H9 (cell line): ENCODE data around the gene NKAIN4. TPM values are rescaled to one million over a fixed set of nuclear protein-coding genes. Genes with fewer than 3 reads are reported as not detected.

Experiments
- DNase-seq: peaks from one replicate; pipeline ENCODE4 v3.0.0-alpha.2; 2017
- H2AFZ ChIP-seq: one replicate; pipeline ENCODE4 v1.6.1; 2013; ENCODE audit warnings: mild to moderate bottlenecking, low read length, control low read depth, moderate library complexity
- H2AK5ac ChIP-seq: 2 replicates; pipeline ENCODE4 v1.6.1; 2013; ENCODE audit warnings: low read length, control low read depth, mixed read lengths; ENCODE audit not compliant: insufficient read length
- H2BK120ac ChIP-seq: one replicate; pipeline ENCODE4 v1.6.1; 2013; ENCODE audit warnings: low read depth, mild to moderate bottlenecking, low read length, control low read depth, inconsistent platforms; ENCODE audit not compliant: poor library complexity, severe bottlenecking
- H2BK12ac ChIP-seq: 2 replicates; pipeline ENCODE4 v1.6.1; 2013; ENCODE audit warnings: low read length, control low read depth, mixed read lengths, low read depth; ENCODE audit not compliant: insufficient read length
- H2BK15ac ChIP-seq: 2 replicates; pipeline ENCODE4 v1.6.1; 2013; ENCODE audit warnings: low read depth, low read length, control low read depth
- H2BK20ac ChIP-seq: one replicate; pipeline ENCODE4 v1.6.1; 2013; ENCODE audit warnings: low read depth, mild to moderate bottlenecking, low read length, control low read depth, inconsistent platforms; ENCODE audit not compliant: poor library complexity, severe bottlenecking
- H2BK5ac ChIP-seq: 2 replicates; pipeline ENCODE4 v1.6.1; 2013; ENCODE audit warnings: low read length, control low read depth, mixed read lengths; ENCODE audit not compliant: insufficient read length
- H3K14ac ChIP-seq: 2 replicates; pipeline ENCODE4 v1.6.1; 2013; ENCODE audit warnings: low read length, control low read depth; ENCODE audit not compliant: insufficient read depth
- H3K18ac ChIP-seq: 2 replicates; pipeline ENCODE4 v1.6.1; 2013; ENCODE audit warnings: low read depth, mild to moderate bottlenecking, mixed read lengths, low read length, control low read depth; ENCODE audit not compliant: insufficient read length
- H3K23ac ChIP-seq: 2 replicates; pipeline ENCODE4 v1.6.1; 2013; ENCODE audit warnings: low read length, control low read depth, mixed read lengths, low read depth; ENCODE audit not compliant: insufficient read length
- H3K23me2 ChIP-seq: 2 replicates; pipeline ENCODE4 v1.6.1; 2013; ENCODE audit warnings: low read depth, mild to moderate bottlenecking, mixed read lengths, low read length, control low read depth; ENCODE audit not compliant: insufficient read length, poor library complexity, severe bottlenecking
- H3K27ac ChIP-seq: 2 replicates; pipeline ENCODE4 v1.5.1; 2013; ENCODE audit warnings: low read length, control low read depth, mixed read lengths, low read depth; ENCODE audit not compliant: insufficient read length
- H3K27me3 ChIP-seq: 2 replicates; pipeline ENCODE4 v1.6.1; 2013; ENCODE audit warnings: low read length, control low read depth, inconsistent platforms; ENCODE audit not compliant: insufficient read depth
- H3K4ac ChIP-seq: 2 replicates; pipeline ENCODE4 v1.6.1; 2013; ENCODE audit warnings: low read depth, mild to moderate bottlenecking, control low read depth, inconsistent platforms, low read length, moderate library complexity
- H3K4me1 ChIP-seq: 2 replicates; pipeline ENCODE4 v1.6.1; 2013; ENCODE audit warnings: low read length, control low read depth, inconsistent platforms; ENCODE audit not compliant: insufficient read depth
- H3K4me2 ChIP-seq: 2 replicates; pipeline ENCODE4 v1.6.1; 2013; ENCODE audit warnings: low read length, control low read depth, mixed read lengths; ENCODE audit not compliant: insufficient read length, insufficient read depth
- H3K56ac ChIP-seq: 2 replicates; pipeline ENCODE4 v1.6.1; 2013; ENCODE audit warnings: low read depth, mild to moderate bottlenecking, mixed read lengths, low read length, control low read depth; ENCODE audit not compliant: insufficient read length
- H3K79me1 ChIP-seq: 2 replicates; pipeline ENCODE4 v1.6.1; 2013; ENCODE audit warnings: low read depth, mild to moderate bottlenecking, moderate library complexity, low read length, control low read depth, inconsistent platforms; ENCODE audit not compliant: insufficient read depth, poor library complexity, severe bottlenecking
- H3K79me2 ChIP-seq: 2 replicates; pipeline ENCODE4 v1.6.1; 2013; ENCODE audit warnings: low read length, control low read depth, inconsistent platforms; ENCODE audit not compliant: insufficient read depth
- H3K9ac ChIP-seq: 2 replicates; pipeline ENCODE4 v1.6.1; 2013; ENCODE audit warnings: low read length, control low read depth, mixed read lengths; ENCODE audit not compliant: insufficient read length; ENCODE audit errors: extremely low read depth
- H3K9me3 ChIP-seq: one replicate; pipeline ENCODE4 v1.6.1; 2013; ENCODE audit warnings: low read depth, low read length, inconsistent platforms; ENCODE audit not compliant: control insufficient read depth
- H3T11ph ChIP-seq: one replicate; pipeline ENCODE4 v1.6.1; 2013; ENCODE audit warnings: mild to moderate bottlenecking, low read length, control low read depth, inconsistent platforms
- H4K20me1 ChIP-seq: one replicate; pipeline ENCODE4 v1.6.1; 2013; ENCODE audit not compliant: control insufficient read depth, insufficient read length, insufficient read depth
- H4K5ac ChIP-seq: 2 replicates; pipeline ENCODE4 v1.6.1; 2013; ENCODE audit warnings: low read depth, mild to moderate bottlenecking, mixed read lengths, low read length, control low read depth; ENCODE audit not compliant: insufficient read length
- H4K8ac ChIP-seq: replicated peaks from 2 replicates; pipeline ENCODE4 v1.6.1; 2013; ENCODE audit warnings: low read length, control low read depth, mixed read lengths, low read depth; ENCODE audit not compliant: insufficient read length
- H4K91ac ChIP-seq: 2 replicates; pipeline ENCODE4 v1.6.1; 2013; ENCODE audit warnings: low read depth, mild to moderate bottlenecking, moderate library complexity, mixed read lengths, low read length, control low read depth; ENCODE audit not compliant: insufficient read length
- H3K27ac Mint-ChIP-seq, 3 experiments: 2 replicates in 2 of 3; 3 replicates in 1 of 3; pipeline ENCODE4 v1.8.0; 2020 to 2021; ENCODE audit warnings: mixed read lengths in 3 of 3, mild to moderate bottlenecking in 1 of 3, moderate library complexity in 1 of 3
- H3K27me3 Mint-ChIP-seq: 2 replicates; pipeline ENCODE4 v1.8.0; 2021; ENCODE audit warnings: low read depth, mild to moderate bottlenecking, moderate library complexity, mixed read lengths
- H3K36me3 Mint-ChIP-seq, 3 experiments: 2 replicates in 2 of 3; 3 replicates in 1 of 3; pipeline ENCODE4 v1.8.0; 2020 to 2021; ENCODE audit warnings: low read depth in 3 of 3, mixed read lengths in 3 of 3; ENCODE audit not compliant: insufficient read depth in 1 of 3
- H3K4me1 Mint-ChIP-seq, 2 experiments: 2 replicates each; pipeline ENCODE4 v1.8.0; 2020; ENCODE audit warnings: mixed read lengths in 2 of 2
- H3K4me3 Mint-ChIP-seq, 2 experiments: 2 replicates in 1 of 2; 3 replicates in 1 of 2; pipeline ENCODE4 v1.8.0; 2020 to 2021; ENCODE audit warnings: mild to moderate bottlenecking in 2 of 2, mixed read lengths in 2 of 2, moderate library complexity in 1 of 2
- H3K9me3 Mint-ChIP-seq, 2 experiments: 2 replicates in 1 of 2; 3 replicates in 1 of 2; pipeline ENCODE4 v1.8.0; 2020; ENCODE audit warnings: mild to moderate bottlenecking in 2 of 2, mixed read lengths in 2 of 2, moderate library complexity in 1 of 2
- whole genome bisulfite sequencing: extraction: QIAGEN DNeasy Blood & Tissue Kit; methylation state at CpG from one replicate; pipeline ENCODE4 v1.1.7; 2013; ENCODE audit warnings: missing lambda C conversion rate, low lambda C conversion rate, mixed read lengths; ENCODE audit not compliant: insufficient read length; ENCODE audit errors: extremely low coverage; 5-methylcytosine and 5-hydroxymethylcytosine counted together
- total RNA-seq: library from RNA; stranded (reverse); gene quantifications from 2 replicates; pipeline ENCODE4 v1.2.1, GENCODE V29; 2021
- TF ChIP-seq, protein P1 (sequence below): fragments of 200-600 bp; sonication (generic); conservative IDR thresholded peaks from 3 replicates; pipeline ENCODE4 v1.8.0; 2021; ENCODE audit warnings: antibody characterized with exemption, mild to moderate bottlenecking

Gene NKAIN4
- total RNA-seq, 1 experiment from 2014 or later: 20.9 TPM

DNA sequence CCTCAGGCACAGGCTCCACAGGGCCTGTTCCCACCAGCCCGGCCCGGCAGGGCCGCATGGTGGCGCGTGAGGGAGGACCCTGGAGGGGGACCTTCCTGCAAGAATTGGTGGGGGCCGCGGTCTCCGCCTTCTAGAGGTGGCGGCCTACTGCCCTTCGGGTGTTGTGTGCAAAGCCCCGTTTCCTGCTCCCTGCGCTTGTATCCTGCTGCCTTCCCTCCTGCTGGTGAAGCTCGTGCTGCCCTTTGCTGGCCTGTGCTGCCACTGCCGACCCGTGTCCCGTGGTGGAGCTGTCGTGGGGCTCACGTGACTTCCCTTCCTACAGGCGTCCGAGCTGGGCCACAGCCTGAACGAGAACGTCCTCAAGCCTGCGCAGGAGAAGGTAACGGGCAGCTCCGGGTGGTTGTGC lies 30.3 kb upstream of the NKAIN4 start:
- TF ChIP-seq, protein P1, sequence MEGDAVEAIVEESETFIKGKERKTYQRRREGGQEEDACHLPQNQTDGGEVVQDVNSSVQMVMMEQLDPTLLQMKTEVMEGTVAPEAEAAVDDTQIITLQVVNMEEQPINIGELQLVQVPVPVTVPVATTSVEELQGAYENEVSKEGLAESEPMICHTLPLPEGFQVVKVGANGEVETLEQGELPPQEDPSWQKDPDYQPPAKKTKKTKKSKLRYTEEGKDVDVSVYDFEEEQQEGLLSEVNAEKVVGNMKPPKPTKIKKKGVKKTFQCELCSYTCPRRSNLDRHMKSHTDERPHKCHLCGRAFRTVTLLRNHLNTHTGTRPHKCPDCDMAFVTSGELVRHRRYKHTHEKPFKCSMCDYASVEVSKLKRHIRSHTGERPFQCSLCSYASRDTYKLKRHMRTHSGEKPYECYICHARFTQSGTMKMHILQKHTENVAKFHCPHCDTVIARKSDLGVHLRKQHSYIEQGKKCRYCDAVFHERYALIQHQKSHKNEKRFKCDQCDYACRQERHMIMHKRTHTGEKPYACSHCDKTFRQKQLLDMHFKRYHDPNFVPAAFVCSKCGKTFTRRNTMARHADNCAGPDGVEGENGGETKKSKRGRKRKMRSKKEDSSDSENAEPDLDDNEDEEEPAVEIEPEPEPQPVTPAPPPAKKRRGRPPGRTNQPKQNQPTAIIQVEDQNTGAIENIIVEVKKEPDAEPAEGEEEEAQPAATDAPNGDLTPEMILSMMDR: no peak
- no CpG with 5 or more reads among the region's 25 CpGs for WGBS
- no peak overlapping the region for H2BK15ac ChIP-seq
- no peak for DNase-seq
- Mint-ChIP-seq H3K4me3 (no peak overlapping the region), H3K9me3 (no peaks in the 10 kb centered on the region), H3K36me3 (peaks cover 8 to 65% (median 52%) of the 10 kb centered on the region in 3 experiments; a peak in 6 of 7 replicates), H3K4me1 (no peaks in the 10 kb centered on the region), H3K27ac (0 out of 7 replicates have a peak overlapping the region, but pooled peaks of 1 of the 3 experiments have one; percentile 68), H3K27me3 (no peaks in the 10 kb centered on the region)
- H4K91ac ChIP-seq: no peak overlapping the region
- H3K56ac ChIP-seq: no peak overlapping the region
- no peaks in the 10 kb centered on the region for H3K9me3 ChIP-seq
- H2AK5ac ChIP-seq: no peak overlapping the region
- H2BK5ac ChIP-seq: no peak overlapping the region
- no peak overlapping the region for H3T11ph ChIP-seq
- no peak overlapping the region for H2BK120ac ChIP-seq
- H3K4ac ChIP-seq: no peak overlapping the region
- H3K18ac ChIP-seq: no peak overlapping the region
- no peaks in the 10 kb centered on the region for H4K20me1 ChIP-seq
- H4K5ac ChIP-seq: no peak overlapping the region
- H2BK12ac ChIP-seq: no peak overlapping the region
- H3K27me3 ChIP-seq: no peaks in the 10 kb centered on the region
- H4K8ac ChIP-seq: no peak overlapping the region
- H3K4me1 ChIP-seq: no peaks in the 10 kb centered on the region
- no peak overlapping the region for H2AFZ ChIP-seq
- no peak overlapping the region for H3K23ac ChIP-seq
- H3K79me2 ChIP-seq: no peaks in the 10 kb centered on the region
- H2BK20ac ChIP-seq: no peak overlapping the region
- no peak overlapping the region for H3K9ac ChIP-seq
- H3K4me2 ChIP-seq: no peak overlapping the region
- H3K27ac ChIP-seq: no peak overlapping the region
- H3K23me2 ChIP-seq: peaks cover 3% of the 10 kb centered on the region
- no peak overlapping the region for H3K14ac ChIP-seq
- H3K79me1 ChIP-seq: no peaks in the 10 kb centered on the region
